ENCODE results near the gene RBX1. TPM values are rescaled to one million over a fixed set of nuclear protein-coding genes. Genes with fewer than 3 reads are reported as not detected.
"Not testable (repeated sequence)": the region's sequence is repeated elsewhere in the genome, so short reads cannot be mapped to it uniquely, and the experiment has no call there.

The RBX1 gene
- 10 to 100 TPM; 31.3 to 41.9 TPM for total RNA-seq
- total RNA-seq: 21.6 to 70.0 reads per million in 2 donors

GRCh38 chr22:40950962-40951794 lies at the start of gene RBX1:
TSS of gene RBX1 (plus strand) at chr22:40951378. CDS start at chr22:40951399, 21 bp downstream.
- peaks cover 29% of the 10 kb centered on the region for H3K4me1 Mint-ChIP-seq
- H3K27ac Mint-ChIP-seq: peak within 1 kb of the TSS; percentile 96
- peaks cover 3% of the 10 kb centered on the region for H3K36me3 Mint-ChIP-seq (ENCODE audit: low read depth)
- no peaks in the 10 kb centered on the region for H3K9me3 ChIP-seq (ENCODE audit: control insufficient read depth, low read length, poor library complexity, severe bottlenecking)
- H3K27me3 Mint-ChIP-seq: no peaks in the 10 kb centered on the region
- peak within 1 kb of the TSS; percentile 96 for H3K4me3 Mint-ChIP-seq
- DNase-seq: peak; percentile 96 to 99 (median 99)
- ATAC-seq: peak; percentile 83

GRCh38 chr22:40904101-40904500 lies 47.1 kb upstream of the RBX1 start:
- peaks cover 5% of the 10 kb centered on the region for H3K36me3 Mint-ChIP-seq (ENCODE audit: low read depth)
- ATAC-seq (no peak), DNase-seq (no peak)
- H3K9me3 ChIP-seq (ENCODE audit: control insufficient read depth, low read length, poor library complexity, severe bottlenecking): no peaks in the 10 kb centered on the region
- peaks cover 4% of the 10 kb centered on the region for H3K4me1 Mint-ChIP-seq
- H3K4me3 Mint-ChIP-seq: no peak overlapping the region
- H3K27ac Mint-ChIP-seq: no peak overlapping the region
- H3K27me3 Mint-ChIP-seq: no peaks in the 10 kb centered on the region

- ATAC-seq: no peak
- Mint-ChIP-seq H3K4me1 (peaks cover 2% of the 10 kb centered on the region), H3K27ac (no peak overlapping the region), H3K27me3 (no peaks in the 10 kb centered on the region), H3K4me3 (no peak overlapping the region), H3K36me3 (ENCODE audit: low read depth) (peaks cover 5% of the 10 kb centered on the region)
- H3K9me3 ChIP-seq (ENCODE audit: control insufficient read depth, low read length, poor library complexity, severe bottlenecking): no peaks in the 10 kb centered on the region
- no peak for DNase-seq
Observed at GRCh38 chr22:40908895-40909294, 42.3 kb upstream of the RBX1 start.

- no peaks in the 10 kb centered on the region for H3K9me3 ChIP-seq (ENCODE audit: control insufficient read depth, low read length, poor library complexity, severe bottlenecking)
- no peaks in the 10 kb centered on the region for H3K27me3 Mint-ChIP-seq
- DNase-seq (no peak), ATAC-seq (no peak)
- H3K27ac Mint-ChIP-seq: no peak overlapping the region
- H3K36me3 Mint-ChIP-seq (ENCODE audit: low read depth): peaks cover 7% of the 10 kb centered on the region
- H3K4me3 Mint-ChIP-seq: no peak overlapping the region
- H3K4me1 Mint-ChIP-seq: no peaks in the 10 kb centered on the region
Observed at GRCh38 chr22:40911772-40912171, 39.4 kb upstream of the RBX1 start.

DNA sequence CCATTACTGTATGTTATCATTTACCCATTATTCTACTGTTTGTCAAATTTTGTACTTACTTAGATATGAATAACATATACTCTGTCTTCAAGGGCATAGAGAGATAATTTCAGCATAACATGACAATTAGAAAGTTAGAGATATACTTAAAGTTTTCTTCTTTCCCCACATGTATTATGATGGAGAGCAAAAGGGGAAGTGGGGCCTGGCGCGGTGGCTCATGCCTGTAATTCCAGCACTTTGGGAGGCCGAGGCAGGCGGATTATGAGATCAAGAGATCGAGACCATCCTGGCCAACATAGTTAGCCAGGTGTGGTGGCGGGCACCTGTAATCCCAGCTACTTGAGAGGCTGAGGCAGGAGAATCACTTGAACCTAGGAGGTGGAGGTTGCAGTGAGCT lies 38.2 kb upstream of the RBX1 start:
- ATAC-seq; H3K4me1 Mint-ChIP-seq; H3K9me3 ChIP-seq (ENCODE audit: control insufficient read depth, low read length, poor library complexity, severe bottlenecking); DNase-seq; H3K4me3 Mint-ChIP-seq; H3K27me3 Mint-ChIP-seq; H3K36me3 Mint-ChIP-seq (ENCODE audit: low read depth): not testable (repeated sequence)
- peak overlapping the region; percentile 49 for H3K27ac Mint-ChIP-seq

DNA sequence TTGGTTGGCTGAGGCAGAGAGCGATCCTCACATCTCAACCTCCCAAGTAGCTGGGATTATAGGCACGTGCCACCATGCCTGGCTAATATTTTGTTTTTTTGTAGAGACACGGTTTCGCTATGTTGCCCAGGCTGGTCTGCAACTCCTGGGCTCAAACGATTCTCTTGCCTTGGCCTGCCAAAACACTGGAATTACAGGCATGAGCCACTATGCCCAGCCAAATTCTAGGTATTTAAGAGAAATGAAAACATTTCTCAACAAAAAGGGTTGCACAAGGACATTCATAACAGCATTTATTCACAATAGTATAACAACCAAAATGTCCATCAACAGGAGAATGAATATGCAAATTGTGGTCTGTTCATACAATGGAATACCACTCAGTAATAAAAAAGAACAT lies 31.7 kb upstream of the RBX1 start:
- Mint-ChIP-seq H3K27me3 (no peaks in the 10 kb centered on the region), H3K4me3 (no peak overlapping the region), H3K36me3 (ENCODE audit: low read depth) (peaks cover 4% of the 10 kb centered on the region), H3K27ac (peak overlapping the region; percentile 86), H3K4me1 (peaks cover 4% of the 10 kb centered on the region)
- DNase-seq (no peak), ATAC-seq (no peak)
- H3K9me3 ChIP-seq (ENCODE audit: control insufficient read depth, low read length, poor library complexity, severe bottlenecking): no peaks in the 10 kb centered on the region

- H3K4me1 Mint-ChIP-seq: peaks cover 4% of the 10 kb centered on the region
- no peak overlapping the region for H3K27ac Mint-ChIP-seq
- H3K9me3 ChIP-seq (ENCODE audit: control insufficient read depth, low read length, poor library complexity, severe bottlenecking): no peaks in the 10 kb centered on the region
- peaks cover 4% of the 10 kb centered on the region for H3K36me3 Mint-ChIP-seq (ENCODE audit: low read depth)
- DNase-seq (no peak), ATAC-seq (no peak)
- H3K4me3 Mint-ChIP-seq: no peak overlapping the region
- no peaks in the 10 kb centered on the region for H3K27me3 Mint-ChIP-seq
Observed at GRCh38 chr22:40920526-40920925, 30.7 kb upstream of the RBX1 start.

- H3K27ac Mint-ChIP-seq: peak overlapping the region; percentile 91
- H3K36me3 Mint-ChIP-seq (ENCODE audit: low read depth): no peaks in the 10 kb centered on the region
- peaks cover 4% of the 10 kb centered on the region for H3K4me1 Mint-ChIP-seq
- H3K9me3 ChIP-seq (ENCODE audit: control insufficient read depth, low read length, poor library complexity, severe bottlenecking): no peaks in the 10 kb centered on the region
- DNase-seq (no peak), ATAC-seq (peak; percentile 90)
- peak overlapping the region; percentile 3 for H3K4me3 Mint-ChIP-seq
- H3K27me3 Mint-ChIP-seq: no peaks in the 10 kb centered on the region
Observed at GRCh38 chr22:40922484-40923303, 28.5 kb upstream of the RBX1 start.

DNA sequence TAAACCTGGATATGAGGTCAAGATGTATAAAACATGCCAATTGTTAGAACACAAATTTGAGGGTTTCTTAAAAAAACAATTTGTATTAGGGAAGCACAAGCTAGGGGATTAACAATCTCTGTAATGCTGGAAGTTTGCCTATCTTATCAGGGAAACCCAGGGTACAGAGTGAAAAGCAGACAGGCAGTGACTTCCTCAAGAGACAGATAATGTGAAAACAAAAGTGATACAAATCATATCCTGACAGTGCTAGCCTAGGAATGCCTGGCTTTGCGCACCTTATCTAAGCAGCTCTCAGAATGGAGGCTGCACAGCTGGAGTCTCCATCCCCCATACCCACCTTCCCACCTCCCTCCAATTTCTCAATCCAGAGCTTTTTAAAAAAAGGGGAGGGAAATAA lies 22.5 kb upstream of the RBX1 start:
- DNase-seq (no peak), ATAC-seq (no peak)
- no peaks in the 10 kb centered on the region for H3K9me3 ChIP-seq (ENCODE audit: control insufficient read depth, low read length, poor library complexity, severe bottlenecking)
- Mint-ChIP-seq H3K27me3 (no peaks in the 10 kb centered on the region), H3K36me3 (ENCODE audit: low read depth) (no peaks in the 10 kb centered on the region), H3K4me3 (no peak overlapping the region), H3K27ac (peak overlapping the region; percentile 24), H3K4me1 (no peaks in the 10 kb centered on the region)

DNA sequence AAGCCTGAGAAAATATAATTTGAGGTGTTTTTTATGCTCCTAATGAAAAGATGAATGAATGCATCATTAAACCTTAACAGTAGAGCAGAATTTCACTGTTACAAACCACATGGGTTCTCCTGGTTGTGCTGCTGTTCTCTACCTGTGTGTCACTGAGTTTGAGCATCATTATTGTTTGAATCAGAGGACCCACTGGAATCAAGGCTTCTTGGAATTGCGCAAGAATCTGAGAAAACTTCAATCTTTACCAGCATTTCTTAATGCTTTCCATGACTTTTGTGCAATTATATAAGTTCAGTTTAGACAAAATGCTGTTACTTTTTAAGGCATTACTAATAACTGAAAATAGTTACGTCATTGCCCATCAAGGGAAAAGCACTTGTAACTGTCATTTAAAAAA lies 18.8 kb upstream of the RBX1 start:
- no peaks in the 10 kb centered on the region for H3K36me3 Mint-ChIP-seq (ENCODE audit: low read depth)
- H3K4me3 Mint-ChIP-seq: no peak overlapping the region
- H3K4me1 Mint-ChIP-seq: no peaks in the 10 kb centered on the region
- H3K27me3 Mint-ChIP-seq: no peaks in the 10 kb centered on the region
- H3K27ac Mint-ChIP-seq: peak overlapping the region; percentile 4
- no peaks in the 10 kb centered on the region for H3K9me3 ChIP-seq (ENCODE audit: control insufficient read depth, low read length, poor library complexity, severe bottlenecking)
- DNase-seq (no peak), ATAC-seq (no peak)

GRCh38 chr22:40939202-40939601 lies 12.0 kb upstream of the RBX1 start:
- H3K4me1 Mint-ChIP-seq: peaks cover 5% of the 10 kb centered on the region
- DNase-seq (no peak), ATAC-seq (no peak)
- no peaks in the 10 kb centered on the region for H3K27me3 Mint-ChIP-seq
- H3K9me3 ChIP-seq (ENCODE audit: control insufficient read depth, low read length, poor library complexity, severe bottlenecking): no peaks in the 10 kb centered on the region
- peak overlapping the region; percentile 51 for H3K27ac Mint-ChIP-seq
- no peaks in the 10 kb centered on the region for H3K36me3 Mint-ChIP-seq (ENCODE audit: low read depth)
- H3K4me3 Mint-ChIP-seq: no peak overlapping the region

GRCh38 chr22:40951795-40952605 lies 822 bp downstream of the RBX1 start:
- Mint-ChIP-seq H3K4me1 (peaks cover 26% of the 10 kb centered on the region), H3K36me3 (ENCODE audit: low read depth) (peaks cover 3% of the 10 kb centered on the region), H3K27ac (peak overlapping the region; percentile 96), H3K27me3 (no peaks in the 10 kb centered on the region), H3K4me3 (peak overlapping the region; percentile 96)
- DNase-seq (no peak), ATAC-seq (no peak)
- H3K9me3 ChIP-seq (ENCODE audit: control insufficient read depth, low read length, poor library complexity, severe bottlenecking): no peaks in the 10 kb centered on the region

- no peak for DNase-seq
- H3K9me3 ChIP-seq (ENCODE audit: control insufficient read depth, low read length, poor library complexity, severe bottlenecking): no peaks in the 10 kb centered on the region
- Mint-ChIP-seq H3K36me3 (ENCODE audit: low read depth) (peaks cover 3% of the 10 kb centered on the region), H3K27ac (peak overlapping the region; percentile 96), H3K27me3 (no peaks in the 10 kb centered on the region), H3K4me1 (peaks cover 25% of the 10 kb centered on the region), H3K4me3 (no peak overlapping the region)
- ATAC-seq: no peak
Observed at GRCh38 chr22:40953471-40953870, 2.3 kb downstream of the RBX1 start.

Measured in T-helper 17 cell (primary cell).